B cell (primary cell): ENCODE results near the gene ASCL2. TPM values are rescaled to one million over a fixed set of nuclear protein-coding genes. Genes with fewer than 3 reads are reported as not detected.

ENCODE experiments used
- ATAC-seq: fragments of 200-7000 bp; cut with Tn5 transposase; one replicate; pipeline ENCODE4 v1.10.0; 2021; ENCODE audit warnings: low read depth, mild to moderate bottlenecking, moderate number of reproducible peaks, moderate library complexity
- CTCF ChIA-PET: fragments of 350-600 bp; sonication (Branson Sonifier 250); formaldehyde crosslinking; loops from one replicate; lab custom pipeline; 2021; ENCODE audit warnings: antibody characterized with exemption, inconsistent platforms; lab: Charles Lee
- POLR2A ChIA-PET: fragments of 350-600 bp; sonication (Branson Sonifier 250); formaldehyde crosslinking; loops from one replicate; lab custom pipeline; 2021; ENCODE audit warnings: antibody characterized with exemption; lab: Charles Lee
- DNase-seq: peaks from one replicate; pipeline ENCODE4 v3.0.0; 2013
- H2AFZ ChIP-seq: 2 replicates; pipeline ENCODE4 v1.6.1; 2012; ENCODE audit warnings: mild to moderate bottlenecking, low read depth, low read length; ENCODE audit not compliant: insufficient read depth, poor library complexity, severe bottlenecking
- H3K27ac ChIP-seq, 2 donors: 1 replicate in 1 of 2; 2 replicates in 1 of 2; pipeline ENCODE4 v1.5.1; 2012 to 2013; ENCODE audit warnings: low read length in 2 of 2, mild to moderate bottlenecking in 2 of 2, moderate library complexity in 1 of 2
- H3K27me3 ChIP-seq, 4 experiments: fragments of 200-600 bp in 1 of 4; sonication (generic) in 1 of 4; replicated peaks in 1 of 4; 1 replicate in 2 of 4; 2 replicates in 2 of 4; pipeline versions ENCODE4 v1.6.1 to v1.7.0; 2013 to 2016; ENCODE audit warnings: low read length in 3 of 4, mild to moderate bottlenecking in 2 of 4, mixed read lengths in 1 of 4, moderate library complexity in 1 of 4; ENCODE audit not compliant: insufficient read depth in 4 of 4, control insufficient read depth in 3 of 4; ENCODE audit errors: control extremely low read depth in 1 of 4
- H3K36me3 ChIP-seq, 2 experiments: replicated peaks in 1 of 2; 1 replicate in 1 of 2; 2 replicates in 1 of 2; pipeline versions ENCODE4 v1.6.1 to v1.7.1; 2013; ENCODE audit warnings: low read length in 1 of 2; ENCODE audit not compliant: insufficient read depth in 2 of 2, control insufficient read depth in 1 of 2; ENCODE audit errors: control extremely low read depth in 1 of 2, extremely low read depth in 1 of 2
- H3K4me1 ChIP-seq, 2 donors: fragments of 200-600 bp in 1 of 2; sonication (generic) in 1 of 2; 1 replicate in 1 of 2; 2 replicates in 1 of 2; pipeline versions ENCODE4 v1.5.1 to v1.6.1; 2013 to 2017; ENCODE audit warnings: low read length in 2 of 2; ENCODE audit not compliant: control insufficient read depth in 2 of 2, insufficient read depth in 2 of 2
- H3K4me2 ChIP-seq: replicated peaks from 2 replicates; pipeline ENCODE3; 2012; ENCODE audit warnings: mild to moderate bottlenecking, low read depth, low read length; ENCODE audit not compliant: poor library complexity, severe bottlenecking
- H3K4me3 ChIP-seq, 5 experiments: fragments of 200-600 bp in 1 of 5; sonication (generic) in 1 of 5; 1 replicate in 3 of 5; 2 replicates in 2 of 5; pipeline versions ENCODE4 v1.5.1 to v1.7.0; 2011 to 2016; ENCODE audit warnings: low read length in 4 of 5, mild to moderate bottlenecking in 4 of 5, low read depth in 2 of 5, control low read depth in 1 of 5, moderate library complexity in 1 of 5; ENCODE audit not compliant: insufficient read depth in 1 of 5; ENCODE audit errors: control extremely low read depth in 1 of 5, extremely low read depth in 1 of 5
- H3K79me2 ChIP-seq: fragments of 200-600 bp; sonication (generic); one replicate; pipeline ENCODE4 v1.6.0; 2016; ENCODE audit warnings: low read length; ENCODE audit not compliant: control insufficient read depth, insufficient read depth
- H3K9ac ChIP-seq: fragments of 200-600 bp; sonication (generic); 2 replicates; pipeline ENCODE4 v1.6.1; 2017; ENCODE audit warnings: mild to moderate bottlenecking, low read length, moderate library complexity
- H3K9me3 ChIP-seq, 3 donors: one replicate each; pipeline versions ENCODE4 v1.6.1 to v1.7.1; 2013; ENCODE audit warnings: low read length in 2 of 3; ENCODE audit not compliant: control insufficient read depth in 2 of 3, insufficient read depth in 1 of 3; ENCODE audit errors: control extremely low read depth in 1 of 3
- H4K20me1 ChIP-seq: 2 replicates; pipeline ENCODE4 v1.6.0; 2012; ENCODE audit warnings: mild to moderate bottlenecking, low read length; ENCODE audit not compliant: insufficient read depth, control insufficient read depth, poor library complexity, severe bottlenecking
- H3K27ac Mint-ChIP-seq: one replicate; pipeline ENCODE4 v1.8.0; 2021; ENCODE audit warnings: mixed read lengths
- H3K27me3 Mint-ChIP-seq: one replicate; pipeline ENCODE4 v1.8.0; 2021; ENCODE audit warnings: mixed read lengths
- H3K4me1 Mint-ChIP-seq: one replicate; pipeline ENCODE4 v1.8.0; 2021; ENCODE audit warnings: mixed read lengths
- H3K4me3 Mint-ChIP-seq: one replicate; pipeline ENCODE4 v1.8.0; 2021; ENCODE audit warnings: mixed read lengths
- H3K9me3 Mint-ChIP-seq: one replicate; pipeline ENCODE4 v1.8.0; 2022; ENCODE audit warnings: mixed read lengths; ENCODE audit not compliant: insufficient read depth
- CTCF ChIP-seq: fragments of 200-600 bp; IDR thresholded peaks from one replicate; pipeline ENCODE4 v1.8.0; 2022; ENCODE audit warnings: antibody characterized with exemption, mild to moderate bottlenecking
- EZH2 ChIP-seq: IDR thresholded peaks from 2 replicates; pipeline ENCODE4 v1.6.1; 2012; ENCODE audit warnings: borderline replicate concordance, low read depth, mild to moderate bottlenecking, moderate library complexity, low read length; ENCODE audit not compliant: insufficient read depth, poor library complexity, severe bottlenecking
- WGBS: methylation state at CpG from one replicate; pipeline ENCODE4 v1.1.5; 2013; ENCODE audit warnings: missing lambda C conversion rate; ENCODE audit not compliant: insufficient coverage; 5-methylcytosine and 5-hydroxymethylcytosine counted together
- intact Hi-C: fragments of 100-400 bp; cut with micrococcal nuclease; formaldehyde crosslinking; loops from one replicate; pipeline ENCODE4 v1.10.0; 2022
- polyA plus RNA-seq: library from polyadenylated mRNA; depleted of rRNA; stranded (reverse); fragments of >200 nt; gene quantifications from 2 replicates; pipeline ENCODE4 v1.2.3, GENCODE V29; 2012
- total RNA-seq, 2 donors: library from RNA; stranded (reverse); fragments of 120-200 nt in 1 of 2; gene quantifications; 1 replicate in 1 of 2; 2 replicates in 1 of 2; pipeline versions ENCODE4 v1.2.3 to v1.2.4, GENCODE V29; 2013 to 2022

ASCL2 gene
- total and polyA plus RNA-seq, 2 donors (not counting 1 experiment from before 2014, with no cell fraction given), result 2.1 to 2.2 TPM

DNA sequence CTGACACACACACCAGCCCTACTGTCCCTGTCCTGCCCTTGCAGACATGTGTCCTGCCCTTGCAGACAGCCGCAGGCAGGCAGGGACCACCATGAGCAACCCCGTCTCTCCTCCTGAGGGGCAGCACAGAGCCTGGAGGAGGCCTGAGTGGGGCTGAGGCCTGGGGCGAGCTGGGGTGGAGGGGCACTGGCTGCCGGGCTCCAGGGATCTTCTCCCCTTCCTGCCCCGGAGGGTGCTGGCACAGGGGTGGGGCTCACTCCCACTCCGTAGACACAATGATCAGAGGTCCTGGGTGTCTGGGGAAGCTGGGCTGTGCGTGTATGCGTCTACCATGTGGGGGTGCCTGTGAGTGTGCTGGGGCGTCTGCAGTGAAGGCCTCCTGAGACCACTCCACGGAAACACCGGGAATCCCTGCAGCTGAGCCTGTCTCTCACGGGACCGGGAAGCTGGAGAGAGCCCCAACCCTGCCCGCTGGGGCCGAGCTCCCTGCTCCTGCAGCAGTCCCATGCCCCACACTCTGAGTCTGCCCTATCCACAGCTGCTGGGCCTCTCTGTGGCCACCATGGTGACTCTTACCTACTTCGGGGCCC is 32.0 kb upstream of the ASCL2 start:
- Histone ChIP-seq H2AFZ (peak overlapping the region; percentile 65), H3K27ac (peak overlapping the region; percentile 65 to 88), H3K9ac (peak overlapping the region; percentile 54), H3K9me3 (no peaks in the 10 kb centered on the region), H3K27me3 (no peaks in the 10 kb centered on the region), H3K79me2 (peaks cover 33% of the 10 kb centered on the region), H3K4me3 (peak overlapping the region; percentile 25 to 65 (median 54)), H3K36me3 (peaks cover 0 to 5% of the 10 kb centered on the region in 2 experiments), H3K4me2 (peak overlapping the region; percentile 79), H4K20me1 (no peaks in the 10 kb centered on the region), H3K4me1 (peaks cover 73 to 82% of the 10 kb centered on the region in 2 donors)
- ATAC-seq (peak; percentile 14), DNase-seq (peak; percentile 58)
- 12% methylated on average over 14 of the region's 16 CpGs for WGBS
- TF ChIP-seq EZH2, result no peak
- no peak for TF ChIP-seq CTCF
- Mint-ChIP-seq H3K9me3 (no peaks in the 10 kb centered on the region), H3K4me3 (peak overlapping the region; percentile 92), H3K27ac (peak overlapping the region; percentile 98), H3K27me3 (no peaks in the 10 kb centered on the region), H3K4me1 (peaks cover 74% of the 10 kb centered on the region)
- ChIA-PET CTCF (interaction anchor here (0.7 to 15.0 kb wide), 14 partner anchors 8 to 626 kb away, joined by 3 to 583 read pairs (median 6); partner anchors contain the start of genes ASCL2, CD81, PHLDA2 and TSSC4), POLR2A (interaction anchor here (0.7 to 2.3 kb wide), 4 partner anchors 76 to 118 kb away, joined by 3 to 18 read pairs (median 8); partner anchors contain the start of gene TSSC4)
- intact Hi-C loops, result loop anchor here (5.0 kb wide), 2 partner anchors 225 to 585 kb away; partner anchors contain the start of gene CDKN1C
